HG02938 (cell line): ENCODE measurements around the gene ADAMTS8.

Experiments used
- ATAC-seq: cut with Tn5 transposase; IDR thresholded peaks from one replicate; pipeline ENCODE4 v1.9.1; 2021; ENCODE audit warnings: mild to moderate bottlenecking, moderate library complexity; ENCODE audit not compliant: unreplicated experiment

ADAMTS8 gene, protein sequence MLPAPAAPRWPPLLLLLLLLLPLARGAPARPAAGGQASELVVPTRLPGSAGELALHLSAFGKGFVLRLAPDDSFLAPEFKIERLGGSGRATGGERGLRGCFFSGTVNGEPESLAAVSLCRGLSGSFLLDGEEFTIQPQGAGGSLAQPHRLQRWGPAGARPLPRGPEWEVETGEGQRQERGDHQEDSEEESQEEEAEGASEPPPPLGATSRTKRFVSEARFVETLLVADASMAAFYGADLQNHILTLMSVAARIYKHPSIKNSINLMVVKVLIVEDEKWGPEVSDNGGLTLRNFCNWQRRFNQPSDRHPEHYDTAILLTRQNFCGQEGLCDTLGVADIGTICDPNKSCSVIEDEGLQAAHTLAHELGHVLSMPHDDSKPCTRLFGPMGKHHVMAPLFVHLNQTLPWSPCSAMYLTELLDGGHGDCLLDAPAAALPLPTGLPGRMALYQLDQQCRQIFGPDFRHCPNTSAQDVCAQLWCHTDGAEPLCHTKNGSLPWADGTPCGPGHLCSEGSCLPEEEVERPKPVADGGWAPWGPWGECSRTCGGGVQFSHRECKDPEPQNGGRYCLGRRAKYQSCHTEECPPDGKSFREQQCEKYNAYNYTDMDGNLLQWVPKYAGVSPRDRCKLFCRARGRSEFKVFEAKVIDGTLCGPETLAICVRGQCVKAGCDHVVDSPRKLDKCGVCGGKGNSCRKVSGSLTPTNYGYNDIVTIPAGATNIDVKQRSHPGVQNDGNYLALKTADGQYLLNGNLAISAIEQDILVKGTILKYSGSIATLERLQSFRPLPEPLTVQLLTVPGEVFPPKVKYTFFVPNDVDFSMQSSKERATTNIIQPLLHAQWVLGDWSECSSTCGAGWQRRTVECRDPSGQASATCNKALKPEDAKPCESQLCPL

DNA sequence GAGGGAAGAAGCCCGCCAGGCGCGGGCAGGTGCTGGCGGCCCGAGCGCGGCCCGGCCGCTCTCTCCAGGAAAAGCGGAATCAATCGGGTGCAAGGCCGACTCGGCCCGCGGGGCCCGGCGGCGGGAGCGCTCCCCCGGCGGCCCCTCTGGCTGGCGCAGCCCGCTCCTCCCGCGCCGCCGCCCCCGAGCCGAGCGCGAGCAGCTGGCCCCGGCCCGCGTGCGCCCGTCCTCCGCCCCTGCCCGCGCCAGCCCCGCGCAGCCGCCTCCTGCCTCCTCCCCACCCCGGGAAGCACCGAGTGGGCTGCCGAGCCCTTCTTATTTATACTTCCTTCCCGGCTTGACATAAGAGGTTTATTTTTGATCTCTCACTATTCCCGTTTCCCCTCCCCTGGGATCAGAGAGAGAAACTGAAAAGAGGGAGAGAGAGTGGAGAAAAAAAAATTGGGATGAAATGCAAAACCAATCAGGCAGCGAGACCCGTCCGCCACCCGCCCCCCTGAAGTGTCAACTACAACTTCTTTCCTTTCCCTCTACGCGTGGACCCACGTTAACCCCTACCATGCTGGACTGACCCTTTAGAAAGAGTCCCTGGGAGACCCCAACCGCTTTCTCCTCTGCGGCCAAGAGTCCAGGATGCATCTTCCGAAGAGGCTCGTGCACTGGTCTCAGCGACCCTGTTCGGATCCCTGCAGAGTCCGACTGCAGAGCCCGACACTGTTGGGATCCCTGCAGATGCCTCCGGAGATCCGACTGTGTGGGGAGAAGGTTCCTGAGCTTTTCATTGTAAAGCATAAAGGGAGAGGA, at the start of gene ADAMTS8:
ADAMTS8 (minus strand) TSS at position 294 of the 804 bp plus-strand sequence. CDS start 323 bp downstream, outside the sequence.
- ATAC-seq, result no peak

DNA sequence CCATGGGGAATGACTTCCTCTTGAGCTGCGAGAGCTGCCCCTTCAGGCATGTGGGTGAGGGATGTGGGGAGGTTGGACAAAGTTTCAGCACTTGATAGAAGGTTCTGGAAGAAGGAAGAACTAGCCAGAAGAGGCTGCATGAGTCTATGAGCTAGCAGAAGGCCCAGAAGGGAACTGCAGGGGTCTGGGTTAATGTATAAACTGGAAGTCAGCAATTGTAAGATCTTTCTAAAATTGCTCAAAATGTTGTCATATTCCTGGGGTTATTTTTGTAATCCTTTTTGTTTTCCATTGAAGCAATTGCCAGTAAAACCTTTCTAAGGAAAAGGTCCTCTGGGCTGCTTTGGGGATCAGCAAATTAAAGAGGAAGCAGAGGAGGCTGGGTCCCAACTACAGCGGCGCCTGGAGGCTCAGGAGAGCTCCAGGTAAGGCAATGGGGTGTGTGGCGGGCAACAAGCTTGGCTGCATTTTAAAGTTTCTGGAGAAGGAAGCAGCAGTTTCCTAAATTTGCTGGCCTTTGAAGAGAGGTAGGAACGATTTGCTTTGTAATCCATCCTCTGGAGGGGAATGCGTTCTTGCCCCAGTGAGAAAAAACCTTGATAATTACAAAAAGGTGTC, 49.3 kb upstream of the ADAMTS8 start:
- ATAC-seq, result no peak

DNA sequence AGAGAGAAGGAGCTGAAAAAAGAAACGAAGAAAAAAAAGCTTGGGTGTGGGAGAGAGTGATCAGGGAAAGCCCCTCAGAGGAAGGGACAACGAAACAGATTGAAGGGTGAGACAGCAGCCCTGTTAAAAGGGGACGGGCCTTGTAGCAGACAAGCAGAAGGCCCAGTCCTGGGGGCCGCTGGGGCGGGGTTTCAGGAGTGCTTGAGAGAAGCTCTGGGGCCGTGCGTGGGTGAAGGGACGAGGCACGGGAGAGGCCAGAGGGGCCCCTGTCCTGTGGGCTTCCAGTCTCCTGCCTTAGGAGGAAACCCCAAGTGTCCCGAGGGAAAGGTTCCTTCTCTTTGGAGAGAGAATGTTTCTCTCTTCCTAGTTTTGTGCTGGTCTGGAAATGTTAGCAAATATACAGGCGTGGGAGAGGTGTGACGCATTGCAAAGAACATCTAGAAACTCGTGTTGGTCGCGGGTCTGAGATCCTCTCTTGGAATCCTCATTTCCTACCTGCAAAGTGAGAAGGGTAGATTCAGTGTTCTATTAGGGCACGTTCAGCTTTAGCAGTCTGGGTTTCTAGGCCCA, 48.6 kb upstream of the ADAMTS8 start:
- ATAC-seq, result no peak

DNA sequence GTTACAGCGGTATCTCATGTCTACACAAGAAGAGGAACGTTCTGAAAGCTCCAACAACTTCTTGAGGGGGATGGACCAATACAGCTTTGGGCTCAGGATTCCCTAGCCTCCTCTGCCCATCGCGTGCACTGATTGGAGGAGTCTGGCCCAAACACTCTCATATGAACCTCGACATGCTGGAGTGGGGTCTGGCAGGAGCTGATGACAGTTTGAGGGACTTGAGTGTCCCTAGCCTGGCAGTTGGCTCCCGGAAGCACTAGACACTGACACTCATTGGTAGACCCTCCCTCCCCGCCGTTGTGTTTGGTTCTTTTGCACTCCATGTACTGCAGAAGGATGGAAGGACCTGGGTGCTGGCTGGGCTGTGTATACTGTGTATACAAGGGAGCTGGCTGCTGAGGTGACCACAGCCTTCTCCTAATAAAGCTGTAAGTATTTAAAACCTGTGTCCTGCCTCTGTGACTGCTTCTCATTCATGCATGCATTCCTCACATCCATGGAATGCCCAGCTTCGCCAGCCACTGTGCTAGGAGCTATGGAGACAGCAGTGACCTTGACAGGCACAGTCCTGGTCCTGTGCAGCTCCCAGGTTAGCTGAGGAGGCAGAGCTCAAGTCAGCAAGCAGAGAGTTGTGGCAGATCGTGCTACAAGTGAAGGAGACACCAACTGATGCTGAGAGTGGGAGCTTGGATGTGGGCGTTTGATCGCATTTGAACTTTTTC, 48.0 kb upstream of the ADAMTS8 start:
- no peak for ATAC-seq

DNA sequence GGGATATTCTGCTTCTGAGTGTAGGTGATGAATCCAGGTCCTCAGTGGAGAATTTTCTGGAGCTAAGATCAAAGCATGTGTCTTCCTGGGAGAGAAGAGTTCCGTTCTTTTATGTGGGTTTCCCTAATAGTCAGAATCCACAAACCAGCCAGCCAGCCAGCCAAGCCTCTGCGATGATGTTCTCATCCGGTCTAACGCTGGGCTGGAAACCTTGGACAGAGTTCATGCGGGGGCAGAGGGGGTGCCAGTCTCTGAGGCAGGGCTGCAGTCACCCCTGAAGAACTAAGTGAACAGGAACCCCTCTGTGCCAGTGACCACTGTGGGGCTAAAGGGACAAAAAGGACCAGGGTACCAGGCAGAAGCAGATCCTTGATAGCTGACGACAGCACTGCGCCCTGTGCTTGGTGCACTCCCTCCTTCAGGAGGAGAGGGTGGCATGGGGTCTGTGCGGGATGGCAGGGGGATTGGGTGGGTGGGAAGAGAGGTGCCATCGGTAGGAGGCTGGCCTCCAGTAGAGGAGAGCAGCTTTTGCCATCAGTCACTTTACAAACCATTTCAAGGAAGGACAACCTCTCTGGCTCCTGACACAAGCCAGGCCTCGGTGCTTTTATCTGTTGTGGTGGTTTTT, 47.1 kb upstream of the ADAMTS8 start:
- no peak for ATAC-seq

DNA sequence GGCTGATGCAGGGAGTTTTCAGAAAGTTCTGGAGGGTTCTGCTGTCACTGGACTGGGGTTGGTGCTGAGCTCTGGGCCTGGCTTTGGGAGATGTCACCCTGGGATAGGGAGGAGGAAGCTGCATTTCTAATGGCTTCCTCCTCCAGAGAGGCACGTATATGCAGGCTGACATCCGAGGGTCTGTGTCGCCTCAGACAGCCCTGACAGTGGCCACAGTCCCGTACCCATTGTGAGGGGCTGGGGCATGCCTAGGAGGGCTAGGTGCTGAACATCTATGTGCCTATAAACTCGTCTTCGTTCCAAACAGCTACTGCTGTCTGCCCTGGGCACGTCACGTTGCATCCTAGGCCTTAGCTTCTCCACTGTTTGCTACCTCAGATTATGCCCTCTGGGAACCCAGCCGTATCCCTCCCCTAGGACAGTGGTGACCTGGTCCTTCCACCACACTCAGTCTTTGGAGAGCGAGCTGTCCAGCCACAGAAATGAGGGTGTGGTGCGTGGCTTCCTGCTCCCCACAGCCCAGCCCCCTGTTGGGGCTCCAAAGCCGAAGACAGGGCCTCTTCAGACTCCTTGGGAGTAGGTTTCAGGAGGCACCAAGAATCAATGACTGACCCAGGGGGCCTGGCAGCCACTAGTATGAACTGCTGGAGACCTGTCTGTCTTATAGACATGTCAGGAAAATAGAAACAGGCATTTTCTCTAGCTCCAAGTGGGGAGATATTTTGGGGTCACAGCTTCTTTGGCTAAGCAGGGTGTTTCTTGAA, 46.4 kb upstream of the ADAMTS8 start:
- no peak for ATAC-seq

DNA sequence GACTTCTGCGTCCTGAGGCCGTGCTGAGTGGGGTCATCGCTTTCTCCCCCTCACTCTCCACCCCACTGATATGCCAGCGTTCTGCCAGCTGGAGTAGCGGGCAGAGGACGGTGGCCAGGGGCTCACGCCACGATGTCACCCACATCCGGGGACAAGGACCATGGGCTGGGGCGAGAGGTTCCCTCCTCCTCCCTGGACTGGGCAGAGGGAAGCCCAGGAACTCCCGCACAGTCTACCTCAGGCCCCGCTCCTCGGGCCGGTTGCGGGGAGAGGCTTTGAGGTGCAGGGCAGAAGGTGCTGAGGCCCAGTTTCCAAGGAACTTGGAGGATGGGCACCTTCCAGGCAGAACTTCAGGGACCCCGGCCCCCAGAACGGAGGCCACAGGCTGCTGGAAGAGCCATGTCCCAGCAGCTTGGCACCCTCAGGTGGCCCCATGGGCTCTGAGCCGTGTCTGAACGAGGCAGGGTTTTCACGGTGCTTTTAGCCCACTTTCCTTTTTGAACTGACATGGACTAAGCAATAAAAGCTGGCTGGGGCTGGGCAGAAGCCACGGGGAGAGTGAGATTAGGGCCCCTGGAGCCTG, 45.5 kb upstream of the ADAMTS8 start:
- ATAC-seq, result no peak

DNA sequence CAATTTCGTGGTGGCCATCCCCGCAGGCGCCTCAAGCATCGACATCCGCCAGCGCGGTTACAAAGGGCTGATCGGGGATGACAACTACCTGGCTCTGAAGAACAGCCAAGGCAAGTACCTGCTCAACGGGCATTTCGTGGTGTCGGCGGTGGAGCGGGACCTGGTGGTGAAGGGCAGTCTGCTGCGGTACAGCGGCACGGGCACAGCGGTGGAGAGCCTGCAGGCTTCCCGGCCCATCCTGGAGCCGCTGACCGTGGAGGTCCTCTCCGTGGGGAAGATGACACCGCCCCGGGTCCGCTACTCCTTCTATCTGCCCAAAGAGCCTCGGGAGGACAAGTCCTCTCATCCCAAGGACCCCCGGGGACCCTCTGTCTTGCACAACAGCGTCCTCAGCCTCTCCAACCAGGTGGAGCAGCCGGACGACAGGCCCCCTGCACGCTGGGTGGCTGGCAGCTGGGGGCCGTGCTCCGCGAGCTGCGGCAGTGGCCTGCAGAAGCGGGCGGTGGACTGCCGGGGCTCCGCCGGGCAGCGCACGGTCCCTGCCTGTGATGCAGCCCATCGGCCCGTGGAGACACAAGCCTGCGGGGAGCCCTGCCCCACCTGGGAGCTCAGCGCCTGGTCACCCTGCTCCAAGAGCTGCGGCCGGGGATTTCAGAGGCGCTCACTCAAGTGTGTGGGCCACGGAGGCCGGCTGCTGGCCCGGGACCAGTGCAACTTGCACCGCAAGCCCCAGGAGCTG, 44.8 kb upstream of the ADAMTS8 start:
- ATAC-seq, result no peak

DNA sequence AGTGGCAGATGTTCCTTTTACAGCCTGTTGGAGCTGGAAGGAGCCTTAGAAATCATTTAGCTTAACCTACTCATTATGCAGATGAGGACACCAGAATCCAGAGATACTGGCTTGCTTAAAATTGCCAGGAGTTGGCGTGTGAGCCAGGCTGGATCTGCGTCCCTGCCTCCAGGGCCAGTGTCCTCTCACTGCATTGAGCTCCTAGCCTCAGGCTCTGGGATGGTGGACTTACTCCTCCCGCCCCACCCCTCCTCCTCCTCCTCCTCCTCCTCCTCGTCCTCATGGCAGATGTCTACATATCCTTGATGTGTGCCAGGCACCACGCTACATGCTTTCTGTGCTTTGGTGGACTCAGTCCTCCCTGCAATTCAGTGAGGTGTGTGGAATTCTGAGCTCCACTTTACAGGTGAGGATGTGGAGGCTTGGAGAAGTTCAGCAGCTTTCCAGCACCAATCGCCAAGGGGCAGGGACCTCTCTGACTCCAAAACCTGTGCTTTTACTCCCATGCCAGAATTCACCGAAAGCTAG, 44.1 kb upstream of the ADAMTS8 start:
- ATAC-seq, result no peak

DNA sequence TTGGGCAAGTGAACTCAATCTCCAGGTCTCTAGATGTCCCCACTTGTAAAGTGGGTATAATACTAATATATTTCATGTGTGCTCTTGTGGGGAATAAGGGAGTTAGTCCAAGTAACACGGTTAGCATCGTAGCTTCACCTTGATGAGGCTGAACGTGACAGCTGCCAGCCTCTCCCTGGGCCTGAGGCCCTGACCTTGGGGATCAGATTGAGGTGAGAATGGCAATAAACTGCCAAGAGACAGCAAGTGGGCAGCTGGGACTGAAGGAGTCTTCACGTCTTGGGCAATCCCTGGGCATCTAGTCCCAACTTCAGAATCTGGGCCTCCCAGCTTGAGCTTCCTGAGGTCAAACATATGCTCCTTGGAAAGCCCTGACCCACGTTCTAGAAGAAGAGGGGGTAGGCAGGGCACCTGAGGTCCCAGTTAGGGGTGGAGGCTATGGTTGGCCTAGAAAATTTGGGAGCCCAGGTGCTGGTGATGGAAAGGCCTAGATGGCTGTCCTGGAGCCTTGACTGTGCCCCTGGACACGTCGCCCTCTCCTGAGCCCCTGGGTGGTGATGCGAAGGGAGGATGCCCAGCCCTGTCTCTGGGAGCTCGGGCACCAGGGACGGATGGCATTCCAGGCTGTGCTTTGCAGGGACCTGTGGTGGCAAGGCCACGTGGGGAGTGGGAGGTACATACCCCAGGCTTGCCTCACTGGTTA, 43.5 kb upstream of the ADAMTS8 start:
- no peak for ATAC-seq

DNA sequence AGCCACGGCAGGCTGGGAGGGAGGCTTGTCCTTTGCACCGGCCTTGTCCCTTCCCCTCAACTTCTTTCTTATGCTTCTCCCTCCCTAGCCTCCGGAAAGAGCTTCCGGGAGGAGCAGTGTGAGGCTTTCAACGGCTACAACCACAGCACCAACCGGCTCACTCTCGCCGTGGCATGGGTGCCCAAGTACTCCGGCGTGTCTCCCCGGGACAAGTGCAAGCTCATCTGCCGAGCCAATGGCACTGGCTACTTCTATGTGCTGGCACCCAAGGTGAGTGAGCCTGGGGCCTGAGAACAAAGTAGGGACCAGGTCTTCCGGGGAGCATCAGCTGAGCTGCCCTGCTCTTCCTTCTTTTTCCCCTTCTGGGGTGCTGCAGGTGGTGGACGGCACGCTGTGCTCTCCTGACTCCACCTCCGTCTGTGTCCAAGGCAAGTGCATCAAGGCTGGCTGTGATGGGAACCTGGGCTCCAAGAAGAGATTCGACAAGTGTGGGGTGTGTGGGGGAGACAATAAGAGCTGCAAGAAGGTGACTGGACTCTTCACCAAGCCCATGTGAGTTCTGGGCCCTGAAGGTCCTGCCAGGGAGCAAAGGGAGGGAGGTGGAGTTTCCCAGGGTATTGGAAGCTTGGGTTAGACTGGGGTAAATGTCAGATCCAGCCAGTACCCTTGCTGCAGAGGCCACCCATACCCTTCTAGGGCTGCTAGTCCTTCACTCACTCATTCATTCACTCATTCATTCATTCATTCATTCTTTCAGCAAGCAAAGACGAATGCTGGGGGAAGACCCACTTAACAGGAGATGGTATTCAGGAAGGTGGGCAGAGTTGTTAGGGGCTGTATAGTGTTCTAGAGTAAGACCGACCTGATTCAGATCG, 42.7 kb upstream of the ADAMTS8 start:
- ATAC-seq, result no peak

DNA sequence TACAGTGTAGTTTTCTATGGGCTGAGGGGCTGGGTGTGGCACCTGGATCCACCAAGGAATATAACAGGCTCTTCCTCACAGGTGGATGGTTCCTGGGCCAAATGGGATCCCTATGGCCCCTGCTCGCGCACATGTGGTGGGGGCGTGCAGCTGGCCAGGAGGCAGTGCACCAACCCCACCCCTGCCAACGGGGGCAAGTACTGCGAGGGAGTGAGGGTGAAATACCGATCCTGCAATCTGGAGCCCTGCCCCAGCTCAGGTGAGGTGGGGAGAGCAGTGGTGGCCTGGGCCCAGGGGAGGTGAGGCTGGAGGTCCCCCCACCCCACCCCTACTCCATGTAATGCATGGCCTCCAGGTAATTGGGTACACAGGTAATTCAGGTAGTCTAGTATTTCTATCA, 40.8 kb upstream of the ADAMTS8 start:
- no peak for ATAC-seq

DNA sequence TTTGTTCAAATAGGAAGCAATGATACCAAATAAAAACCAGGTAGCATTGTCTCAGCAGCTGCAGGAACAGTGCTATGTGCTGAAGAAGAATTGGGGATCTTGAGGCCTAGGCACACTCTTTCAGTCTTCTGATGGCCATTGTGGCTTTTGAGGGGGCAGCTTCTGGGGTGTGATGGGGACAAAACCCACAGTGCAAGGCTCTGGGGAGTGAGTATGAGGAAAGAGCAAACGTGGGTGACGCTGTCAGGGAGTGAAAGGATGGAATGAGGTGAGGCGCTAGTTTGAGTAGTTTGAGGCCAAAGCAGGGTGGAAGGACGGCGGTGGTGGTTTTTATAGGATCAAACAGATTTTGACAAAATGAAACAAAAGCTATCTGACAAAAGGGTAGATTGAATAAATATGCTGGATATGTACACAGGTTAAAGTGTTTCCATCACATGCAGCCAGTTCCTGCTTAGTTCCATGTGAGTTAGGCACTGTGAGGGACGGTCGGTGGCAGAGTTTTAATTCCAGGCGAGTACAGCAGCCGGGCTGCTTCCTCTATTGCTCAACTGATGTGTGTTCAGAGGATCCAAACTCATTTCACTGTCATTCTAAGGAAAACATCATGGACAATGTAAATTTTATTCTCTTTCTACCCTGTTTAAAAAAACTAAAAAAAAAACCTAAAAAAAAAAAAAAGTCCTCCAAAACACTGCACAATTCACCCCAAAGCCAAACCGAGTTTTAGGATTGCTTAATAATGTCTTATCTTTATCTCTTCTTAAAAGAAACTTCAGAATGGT, 38.9 kb upstream of the ADAMTS8 start:
- ATAC-seq, result no peak

DNA sequence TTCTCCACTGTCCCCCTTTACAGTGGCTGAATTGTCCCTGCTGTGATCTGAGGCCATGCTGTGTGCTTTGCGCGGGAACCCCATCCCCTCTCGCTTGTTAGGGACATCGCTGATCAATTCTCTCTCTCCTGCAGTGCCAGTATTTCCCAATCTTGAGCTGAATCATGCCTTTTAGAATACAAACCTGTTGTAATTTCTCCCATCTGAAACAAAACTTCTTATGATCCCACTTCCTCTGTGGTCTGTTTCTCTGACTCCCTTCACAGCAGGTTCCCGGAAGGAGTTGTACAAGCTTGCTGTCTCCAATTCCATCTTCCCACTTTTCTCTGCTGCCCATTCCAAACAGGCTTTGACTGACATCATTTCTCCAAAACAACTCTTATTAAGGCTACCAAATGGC, 36.9 kb upstream of the ADAMTS8 start:
- ATAC-seq, result no peak

DNA sequence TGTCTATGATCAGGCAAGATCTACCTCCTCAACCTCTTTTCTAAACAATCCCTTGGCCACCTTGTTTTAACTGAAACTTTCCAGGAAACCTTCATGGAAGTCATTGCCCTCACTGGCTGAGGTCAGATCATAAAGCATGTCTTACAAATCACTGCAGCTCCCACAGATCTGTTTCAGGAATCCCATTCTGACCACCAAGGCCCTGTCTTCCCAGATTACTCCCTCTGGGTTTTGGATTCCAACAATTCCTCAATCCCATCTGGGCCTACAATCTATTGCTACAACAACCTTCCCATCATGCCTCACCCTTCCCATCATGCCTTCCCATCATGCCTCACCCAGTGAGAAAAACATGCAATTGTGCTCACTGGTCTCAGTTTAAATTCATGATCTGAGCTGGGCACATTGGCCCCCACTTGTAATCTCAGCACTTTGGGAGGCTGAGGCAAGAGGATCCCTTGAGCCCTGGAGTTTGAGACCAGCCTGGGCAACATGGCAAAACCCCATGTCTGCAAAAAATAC, 35.9 kb upstream of the ADAMTS8 start:
- no peak for ATAC-seq
